Dendritic cell treated with granulocyte-macrophage colony-stimulating factor and Interleukin-4, amounts not matched to agents 40 ng/mL and 50 ng/mL, for 4 days (primary cell): Measurements from ENCODE around the gene AGRP.

Source experiments
- H3K27ac Mint-ChIP-seq: one replicate; pipeline ENCODE4 v1.8.0; 2022; ENCODE audit warnings: mild to moderate bottlenecking, mixed read lengths
- H3K27me3 Mint-ChIP-seq: one replicate; pipeline ENCODE4 v1.8.0; 2022; ENCODE audit warnings: mild to moderate bottlenecking, mixed read lengths
- H3K36me3 Mint-ChIP-seq: one replicate; pipeline ENCODE4 v1.8.0; 2022; ENCODE audit warnings: low read depth, mixed read lengths
- H3K4me1 Mint-ChIP-seq: one replicate; pipeline ENCODE4 v1.8.0; 2022; ENCODE audit warnings: low read depth, mixed read lengths
- H3K4me3 Mint-ChIP-seq: one replicate; pipeline ENCODE4 v1.8.0; 2022; ENCODE audit warnings: mild to moderate bottlenecking, moderate library complexity, mixed read lengths
- H3K9me3 Mint-ChIP-seq: one replicate; pipeline ENCODE4 v1.8.0; 2022; ENCODE audit warnings: mixed read lengths
- intact Hi-C: fragments of 100-400 bp; cut with micrococcal nuclease; formaldehyde crosslinking; loops from one replicate; pipeline ENCODE4 v1.15.0; 2022

AGRP gene, protein sequence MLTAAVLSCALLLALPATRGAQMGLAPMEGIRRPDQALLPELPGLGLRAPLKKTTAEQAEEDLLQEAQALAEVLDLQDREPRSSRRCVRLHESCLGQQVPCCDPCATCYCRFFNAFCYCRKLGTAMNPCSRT

DNA sequence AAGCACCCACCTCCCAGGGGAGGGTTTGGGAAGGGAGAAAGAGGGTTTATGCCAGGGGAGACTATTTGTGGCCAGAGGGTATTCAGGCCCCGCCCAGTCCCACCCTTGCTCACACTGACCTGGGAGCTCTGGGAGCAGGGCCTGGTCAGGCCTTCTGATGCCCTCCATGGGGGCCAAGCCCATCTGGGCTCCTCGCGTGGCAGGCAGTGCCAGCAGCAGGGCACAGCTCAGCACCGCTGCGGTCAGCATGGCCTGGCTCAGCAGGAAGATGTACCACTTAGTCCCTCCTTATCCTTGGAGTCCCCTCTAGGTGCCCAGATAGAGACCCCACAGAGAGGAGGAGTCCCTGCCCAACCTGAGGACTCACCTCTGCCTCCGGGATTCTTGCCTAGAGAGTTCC is at the start of gene AGRP:
AGRP (minus strand) TSS at position 398 of the 400 bp plus-strand sequence; CDS start at position 249, 149 bp downstream.
- peaks cover 75% of the 10 kb centered on the region for H3K4me1 Mint-ChIP-seq
- intact Hi-C loops = loop anchor here (5.0 kb wide), 1 partner anchor 34 kb away; no protein-coding TSS in a partner anchor
- no peaks in the 10 kb centered on the region for H3K9me3 Mint-ChIP-seq
- peaks cover 46% of the 10 kb centered on the region for H3K36me3 Mint-ChIP-seq
- peak within 1 kb of the TSS; percentile 100 for H3K27ac Mint-ChIP-seq
- peak within 1 kb of the TSS; percentile 100 for H3K4me3 Mint-ChIP-seq
- no peaks in the 10 kb centered on the region for H3K27me3 Mint-ChIP-seq

DNA sequence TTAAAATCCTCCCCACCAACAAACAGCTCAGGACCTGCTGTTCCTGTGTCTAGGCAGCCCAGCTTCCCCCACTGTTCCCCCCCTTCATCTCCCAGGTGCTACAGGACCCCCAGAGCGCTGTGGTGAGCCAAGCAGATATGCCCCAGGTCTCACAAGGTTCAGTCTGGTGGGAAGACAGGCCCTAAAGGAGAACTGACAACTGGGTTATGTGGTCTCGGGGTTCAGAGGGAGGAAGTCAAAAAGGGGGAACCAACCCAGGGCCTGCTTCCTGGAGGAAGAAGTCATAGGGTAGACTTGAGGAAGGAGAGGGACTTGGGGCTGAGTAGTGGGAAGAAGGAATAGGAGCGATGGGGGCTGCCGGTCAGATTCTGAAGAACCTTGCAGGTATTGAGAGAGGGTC is 47.9 kb upstream of the AGRP start:
- Mint-ChIP-seq H3K4me1 (peaks cover 45% of the 10 kb centered on the region), H3K27me3 (peaks cover 15% of the 10 kb centered on the region), H3K4me3 (peak overlapping the region; percentile 81), H3K36me3 (peaks cover 44% of the 10 kb centered on the region), H3K27ac (peak overlapping the region; percentile 96), H3K9me3 (no peaks in the 10 kb centered on the region)
- intact Hi-C loops = loop anchor here (2.0 kb wide), 1 partner anchor 32 kb away; the partner anchor contains the start of gene CTCF

DNA sequence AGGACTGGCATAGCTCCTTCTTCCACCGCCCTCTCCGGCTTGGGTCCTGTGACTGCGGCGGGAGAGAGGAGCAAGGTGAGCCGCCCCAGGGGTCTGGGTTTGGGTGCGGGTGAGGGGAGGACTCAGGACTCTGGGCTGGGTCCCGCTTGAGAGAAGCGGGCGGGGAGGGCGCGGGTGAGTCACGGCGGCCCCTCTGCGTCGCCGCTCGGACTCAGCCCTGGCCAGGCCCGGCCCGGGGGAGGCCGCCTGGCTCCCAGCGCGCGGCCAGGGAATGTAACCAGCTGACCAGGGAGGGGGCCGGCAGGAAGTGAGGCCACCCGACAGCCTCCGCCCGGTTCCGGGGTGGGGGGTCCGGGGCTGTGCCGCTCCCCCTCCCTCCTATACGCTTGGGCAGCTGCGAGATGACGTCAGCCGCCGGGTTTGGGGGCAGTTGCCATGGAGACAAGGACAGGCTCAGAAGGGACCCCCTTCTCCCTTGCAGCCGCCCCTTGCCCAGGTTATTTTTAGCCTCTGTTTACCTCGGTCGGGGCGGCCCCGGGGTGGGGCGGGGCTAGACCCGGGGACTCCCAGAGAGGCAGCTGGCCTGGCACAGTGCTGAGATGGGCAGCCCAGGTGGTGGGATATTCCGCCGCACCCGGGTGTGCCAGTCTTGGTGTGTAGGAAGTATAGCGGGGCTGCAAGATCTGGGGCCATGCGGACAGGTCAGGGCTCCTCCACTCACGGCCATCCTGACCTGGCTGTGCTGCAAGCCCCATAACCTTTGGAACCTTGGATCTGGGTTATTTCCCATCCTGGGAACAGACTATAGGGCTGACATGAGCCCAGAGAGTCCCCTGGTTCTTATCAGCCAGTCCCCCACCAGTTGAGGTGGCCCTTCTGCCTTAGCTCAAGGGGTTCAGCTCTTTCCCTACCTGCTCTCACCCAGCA is 46.9 kb upstream of the AGRP start:
- peak overlapping the region; percentile 81 for H3K4me3 Mint-ChIP-seq
- peaks cover 36% of the 10 kb centered on the region for H3K36me3 Mint-ChIP-seq
- H3K27ac Mint-ChIP-seq = peak overlapping the region; percentile 96
- H3K4me1 Mint-ChIP-seq = peaks cover 45% of the 10 kb centered on the region
- intact Hi-C loops = loop anchor here (2.0 kb wide), 1 partner anchor 33 kb away; the partner anchor contains the start of gene CTCF
- peaks cover 22% of the 10 kb centered on the region for H3K27me3 Mint-ChIP-seq
- no peaks in the 10 kb centered on the region for H3K9me3 Mint-ChIP-seq

DNA sequence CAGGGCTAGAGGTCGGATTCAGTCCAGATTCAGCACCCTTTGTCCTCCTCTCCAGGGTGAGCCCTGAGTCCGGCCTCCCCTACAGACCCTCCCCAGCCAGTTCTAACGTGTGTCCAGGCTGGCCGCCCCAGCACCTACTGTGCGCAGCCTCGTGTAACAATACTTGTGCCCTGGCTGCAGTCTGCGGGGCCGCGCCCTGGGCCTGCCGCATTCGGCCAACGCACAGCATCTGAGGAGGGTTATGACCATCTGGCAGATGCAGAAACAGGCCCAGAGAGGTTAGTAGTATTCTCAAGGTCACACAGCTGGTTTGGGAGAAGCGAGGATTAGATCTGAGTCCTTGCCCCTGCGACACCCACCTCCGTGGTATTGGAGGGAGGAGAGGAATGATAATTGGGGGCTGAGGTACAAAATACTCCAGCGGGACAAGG is 46.2 kb upstream of the AGRP start:
- H3K9me3 Mint-ChIP-seq = no peaks in the 10 kb centered on the region
- peaks cover 44% of the 10 kb centered on the region for H3K4me1 Mint-ChIP-seq
- H3K36me3 Mint-ChIP-seq = peaks cover 30% of the 10 kb centered on the region
- intact Hi-C loops = loop anchor here (2.0 kb wide), 1 partner anchor 33 kb away; the partner anchor contains the start of gene CTCF
- peaks cover 25% of the 10 kb centered on the region for H3K27me3 Mint-ChIP-seq
- peak overlapping the region; percentile 81 for H3K4me3 Mint-ChIP-seq
- H3K27ac Mint-ChIP-seq = peak overlapping the region; percentile 96

DNA sequence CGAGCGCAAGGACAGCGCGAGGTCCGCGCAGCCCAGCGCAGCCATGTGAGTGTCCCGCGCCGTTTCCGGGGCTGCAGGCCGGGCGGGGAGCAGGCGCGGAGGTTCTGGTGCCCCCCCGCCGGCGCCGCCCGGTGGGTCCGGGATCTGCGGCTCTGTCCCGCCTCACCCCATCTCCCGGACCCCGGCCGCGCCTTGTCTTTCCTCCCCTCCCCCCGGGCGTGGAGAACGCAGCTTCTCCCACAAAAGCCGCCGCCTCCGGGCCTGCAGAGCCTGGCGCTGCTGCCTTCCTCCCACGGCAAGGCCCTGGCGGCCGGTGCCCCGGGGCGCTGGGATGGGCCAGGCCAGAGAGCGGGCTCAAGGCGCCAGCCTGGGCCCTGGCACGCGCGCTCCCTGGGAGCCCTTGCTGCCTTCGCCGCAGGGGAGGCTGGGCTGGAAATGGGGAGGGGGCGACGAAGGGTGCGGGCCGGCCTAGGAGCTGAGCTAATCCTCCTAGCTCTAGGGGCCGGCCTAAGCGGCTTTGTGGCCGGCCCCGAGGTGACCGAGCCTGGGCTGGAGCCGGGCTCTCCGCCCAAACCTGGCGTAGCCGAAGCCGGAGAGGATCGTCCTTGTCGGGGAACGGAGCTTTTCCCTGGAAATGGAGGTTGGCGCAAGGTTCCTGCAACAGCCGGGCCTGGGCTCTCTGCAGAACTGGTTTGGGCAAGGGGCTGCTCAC is 45.7 kb upstream of the AGRP start:
- H3K27ac Mint-ChIP-seq = peak overlapping the region; percentile 96
- peaks cover 30% of the 10 kb centered on the region for H3K36me3 Mint-ChIP-seq
- intact Hi-C loops = no loop called here
- peak overlapping the region; percentile 81 for H3K4me3 Mint-ChIP-seq
- H3K4me1 Mint-ChIP-seq = peaks cover 44% of the 10 kb centered on the region
- no peaks in the 10 kb centered on the region for H3K9me3 Mint-ChIP-seq
- peaks cover 28% of the 10 kb centered on the region for H3K27me3 Mint-ChIP-seq

DNA sequence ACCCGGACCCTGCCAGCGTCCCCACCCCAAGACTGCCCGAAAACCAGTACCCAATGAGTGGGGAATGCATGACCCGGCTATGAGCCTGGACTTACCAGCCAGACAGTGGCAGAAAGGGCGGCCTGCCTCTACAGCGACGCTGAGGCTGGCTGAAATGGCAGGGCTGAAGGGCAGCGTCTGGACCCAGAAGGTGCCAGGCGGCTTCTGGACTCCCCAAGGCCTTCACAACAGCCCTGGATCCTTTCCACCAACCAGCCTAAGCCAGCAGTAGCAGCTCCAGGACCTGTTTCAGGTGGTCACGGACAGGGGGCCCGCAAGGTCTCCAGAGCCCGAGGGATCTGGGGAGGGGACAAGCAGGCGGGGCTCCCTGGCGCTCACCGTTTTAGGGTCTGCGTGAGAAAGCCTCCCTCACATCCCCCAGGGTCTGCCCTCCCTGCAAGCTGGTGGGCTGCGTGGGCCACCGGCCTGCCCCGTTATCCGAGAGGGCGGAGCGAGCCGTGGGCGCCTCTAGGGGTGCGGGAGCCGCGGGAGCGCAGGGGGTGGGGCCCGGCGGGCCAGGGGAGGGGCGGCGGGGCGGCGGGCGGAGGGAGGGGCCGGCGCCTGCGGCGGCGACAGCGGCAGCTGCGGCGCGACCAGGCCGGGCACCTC is 45.0 kb upstream of the AGRP start, which contains the start of gene RIPOR1:
RIPOR1 (plus strand) TSS at position 608 of the 648 bp plus-strand sequence. CDS start 9,618 bp downstream, outside the sequence.
- peak within 1 kb of the TSS; percentile 96 for H3K27ac Mint-ChIP-seq
- peaks cover 26% of the 10 kb centered on the region for H3K36me3 Mint-ChIP-seq
- H3K4me3 Mint-ChIP-seq = peak within 1 kb of the TSS; percentile 81
- no peaks in the 10 kb centered on the region for H3K9me3 Mint-ChIP-seq
- peaks cover 40% of the 10 kb centered on the region for H3K4me1 Mint-ChIP-seq
- intact Hi-C loops = no loop called here
- peaks cover 28% of the 10 kb centered on the region for H3K27me3 Mint-ChIP-seq

DNA sequence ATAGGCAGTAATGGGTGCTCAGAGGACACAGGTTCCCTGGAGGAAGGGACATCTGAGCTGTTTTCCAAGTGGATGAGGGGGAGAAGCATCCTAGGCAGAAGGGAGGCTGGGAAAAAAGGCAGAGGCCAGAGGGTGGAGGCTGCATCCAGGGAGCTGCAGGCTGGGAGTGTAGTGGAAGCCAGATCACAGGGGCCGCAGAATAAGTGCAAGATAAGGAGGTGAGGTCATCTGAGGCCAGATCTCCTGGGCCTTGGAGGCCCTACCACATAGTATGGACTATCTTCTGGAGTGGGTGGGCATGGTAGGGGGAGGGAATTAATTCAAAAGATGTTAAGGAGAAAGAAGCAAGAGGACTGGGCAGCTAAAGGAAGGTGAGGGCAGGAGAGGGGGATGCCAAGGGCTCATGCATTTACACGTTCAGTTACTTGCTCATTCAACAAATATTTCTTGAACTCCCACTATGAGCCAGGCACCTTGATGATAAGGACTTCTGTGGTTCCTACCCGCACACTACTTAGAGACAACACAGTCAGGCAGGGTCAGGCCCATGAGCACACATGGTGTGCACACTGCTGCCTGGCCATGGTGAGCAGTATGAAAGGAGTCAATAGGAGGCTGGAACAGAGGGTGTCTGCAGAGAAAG is 42.9 kb upstream of the AGRP start:
- intact Hi-C loops = no loop called here
- peaks cover 30% of the 10 kb centered on the region for H3K4me1 Mint-ChIP-seq
- H3K4me3 Mint-ChIP-seq = no peak overlapping the region
- H3K27me3 Mint-ChIP-seq = peaks cover 32% of the 10 kb centered on the region
- H3K9me3 Mint-ChIP-seq = no peaks in the 10 kb centered on the region
- H3K36me3 Mint-ChIP-seq = peaks cover 16% of the 10 kb centered on the region
- peak overlapping the region; percentile 14 for H3K27ac Mint-ChIP-seq

DNA sequence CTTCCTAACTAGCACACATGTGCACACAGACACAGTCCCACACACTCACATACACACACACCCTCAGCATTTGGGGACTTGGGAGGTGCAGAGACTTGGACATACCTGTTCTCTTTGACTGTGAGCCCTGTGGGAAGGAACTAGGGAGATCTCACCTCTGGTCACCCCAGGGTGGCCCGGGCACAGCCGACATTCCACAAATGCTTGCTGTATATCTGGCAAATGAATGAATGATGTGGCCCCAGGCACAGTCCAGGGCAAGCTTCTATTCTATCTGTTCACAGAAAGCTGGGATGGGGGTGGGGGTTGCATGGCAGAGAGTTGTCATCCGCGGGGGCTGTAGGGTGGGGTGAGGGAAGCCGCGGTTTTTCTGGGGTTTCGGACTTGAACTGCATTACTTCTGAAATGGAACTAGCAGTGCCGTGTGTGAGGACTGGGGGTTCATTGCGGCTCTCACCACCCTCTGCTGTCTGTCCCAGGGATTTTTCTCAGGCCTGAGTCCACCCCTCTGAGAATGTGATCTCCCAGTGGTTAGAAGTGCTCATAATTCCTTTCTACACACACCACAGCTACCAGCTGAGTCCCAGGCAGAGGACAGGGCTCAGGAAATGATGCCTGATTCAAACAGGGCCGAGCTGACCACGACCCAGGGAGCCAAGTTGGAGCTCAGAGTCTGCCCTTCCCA is 42.0 kb upstream of the AGRP start:
- Mint-ChIP-seq H3K4me1 (peaks cover 31% of the 10 kb centered on the region), H3K9me3 (no peaks in the 10 kb centered on the region), H3K36me3 (peaks cover 11% of the 10 kb centered on the region), H3K4me3 (no peak overlapping the region), H3K27ac (peak overlapping the region; percentile 13), H3K27me3 (peaks cover 32% of the 10 kb centered on the region)
- intact Hi-C loops = no loop called here

DNA sequence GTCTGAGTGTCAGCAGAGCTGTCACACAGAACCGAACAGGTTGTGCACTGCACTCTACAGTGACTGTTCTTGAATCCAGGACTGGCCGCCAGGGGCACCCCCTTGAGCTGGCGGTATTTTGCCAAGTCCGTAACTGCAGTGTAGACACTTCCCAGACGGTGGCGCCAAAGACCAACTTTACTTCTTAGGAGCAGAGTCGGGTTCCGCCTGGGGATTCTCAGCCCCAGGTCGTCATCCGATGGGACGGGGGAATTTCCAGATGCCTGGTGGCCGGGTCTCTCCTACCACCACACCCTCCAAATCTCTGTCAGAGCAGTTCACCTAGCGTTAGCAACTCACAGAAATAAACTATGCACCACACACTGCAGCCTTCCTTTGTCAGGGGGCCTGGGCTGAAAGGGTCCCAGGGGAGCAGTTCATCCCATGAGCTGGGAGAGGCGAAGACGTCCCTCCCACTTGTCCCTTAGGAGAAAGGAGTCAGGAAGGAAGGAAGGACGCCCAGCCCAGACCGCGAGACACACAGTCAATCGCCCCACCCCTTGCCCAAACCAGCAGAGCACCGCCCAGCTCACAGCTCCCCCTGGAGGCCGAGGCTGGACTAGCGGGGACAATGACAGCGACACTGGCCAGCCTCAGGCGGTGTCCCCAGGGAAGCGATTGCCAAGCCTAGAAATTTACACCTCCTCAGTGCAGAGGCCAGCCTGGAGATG is 37.9 kb upstream of the AGRP start:
- peak overlapping the region; percentile 99 for H3K27ac Mint-ChIP-seq
- peak overlapping the region; percentile 84 for H3K4me3 Mint-ChIP-seq
- H3K36me3 Mint-ChIP-seq = no peaks in the 10 kb centered on the region
- intact Hi-C loops = loop anchor here (1.0 kb wide), 3 partner anchors 41 to 285 kb away; partner anchors contain the start of genes CTCF, RANBP10 and TSNAXIP1
- H3K9me3 Mint-ChIP-seq = no peaks in the 10 kb centered on the region
- H3K27me3 Mint-ChIP-seq = peaks cover 27% of the 10 kb centered on the region
- peaks cover 68% of the 10 kb centered on the region for H3K4me1 Mint-ChIP-seq

DNA sequence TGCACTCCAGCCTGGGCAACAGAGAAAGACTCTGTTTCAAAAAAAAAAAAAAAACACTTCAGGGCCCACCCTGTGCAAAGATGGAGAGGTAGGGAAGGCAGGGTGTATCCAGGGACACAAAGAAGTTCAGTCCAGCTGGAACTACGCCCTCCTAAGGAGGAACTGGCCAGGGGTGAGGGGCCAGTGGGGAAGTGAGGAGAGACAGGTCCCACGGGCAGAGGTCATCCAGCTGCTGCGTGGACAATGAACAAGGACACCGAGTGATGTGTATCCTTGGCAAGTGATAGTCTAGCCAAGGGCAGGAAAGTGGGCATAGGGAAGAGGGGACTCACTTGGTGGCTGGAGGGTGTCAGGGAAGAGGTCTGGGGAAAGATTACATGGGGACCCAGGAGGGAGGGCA is 35.9 kb upstream of the AGRP start:
- intact Hi-C loops = loop anchor here (5.0 kb wide), 1 partner anchor 37 kb away; the partner anchor contains the start of genes AGRP and ATP6V0D1
- peak overlapping the region; percentile 41 for H3K27ac Mint-ChIP-seq
- peaks cover 67% of the 10 kb centered on the region for H3K4me1 Mint-ChIP-seq
- H3K9me3 Mint-ChIP-seq = no peaks in the 10 kb centered on the region
- H3K36me3 Mint-ChIP-seq = no peaks in the 10 kb centered on the region
- peaks cover 7% of the 10 kb centered on the region for H3K27me3 Mint-ChIP-seq
- no peak overlapping the region for H3K4me3 Mint-ChIP-seq

DNA sequence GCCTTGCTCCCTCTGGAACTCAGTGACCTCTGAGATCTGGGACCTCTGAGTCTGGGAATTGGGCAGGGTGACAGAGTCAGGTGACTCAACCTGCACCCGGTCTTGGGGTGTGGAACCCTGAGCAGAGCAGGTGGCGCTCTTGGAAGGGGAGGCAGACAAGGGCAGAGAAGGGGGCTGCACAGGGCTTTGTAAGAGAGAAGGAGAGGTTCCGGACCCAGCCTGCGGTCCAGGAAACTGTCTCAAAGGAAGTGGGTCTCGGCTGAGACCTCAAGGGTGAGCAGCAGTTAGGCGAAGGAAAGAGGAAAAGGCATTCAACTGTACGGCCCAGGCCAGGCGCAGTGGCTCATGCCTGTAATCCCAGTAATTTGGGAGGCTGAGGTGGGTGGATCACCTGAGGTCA is 35.3 kb upstream of the AGRP start:
- no peaks in the 10 kb centered on the region for H3K36me3 Mint-ChIP-seq
- H3K9me3 Mint-ChIP-seq = no peaks in the 10 kb centered on the region
- H3K4me3 Mint-ChIP-seq = no peak overlapping the region
- peaks cover 7% of the 10 kb centered on the region for H3K27me3 Mint-ChIP-seq
- intact Hi-C loops = loop anchor here (5.0 kb wide), 1 partner anchor 36 kb away; the partner anchor contains the start of genes AGRP and ATP6V0D1
- peaks cover 67% of the 10 kb centered on the region for H3K4me1 Mint-ChIP-seq
- peak overlapping the region; percentile 41 for H3K27ac Mint-ChIP-seq
